ENCODE results near the gene CACNA2D3. TPM values are rescaled to one million over a fixed set of nuclear protein-coding genes. Genes with fewer than 3 reads are reported as not detected.

Gene CACNA2D3
- polyA plus RNA-seq, 1 donor from 2014 or later, result 26.2 TPM

GRCh38 chr3:54625805-54626787 lies 503.7 kb downstream of the CACNA2D3 start:
- Histone ChIP-seq H3K27me3 (ENCODE audit: insufficient read depth, low read depth, low read length) (no peaks in the 10 kb centered on the region), H3K79me2 (replicated peaks; ENCODE audit: insufficient read depth, low read length) (no peaks in the 10 kb centered on the region), H2AFZ (ENCODE audit: low read depth, low read length) (no peak overlapping the region), H3K4me2 (ENCODE audit: low read length) (no peak overlapping the region), H3F3A (ENCODE audit: insufficient read depth, low read length, poor library complexity, severe bottlenecking) (no peaks in the 10 kb centered on the region), H3K9me3 (ENCODE audit: low read length) (no peaks in the 10 kb centered on the region), H3K27ac (ENCODE audit: low read length) (no peak overlapping the region), H3K4me3 (ENCODE audit: low read length) (no peak overlapping the region), H3K9me2 (ENCODE audit: insufficient read depth, low read length) (no peaks in the 10 kb centered on the region), H4K20me1 (ENCODE audit: insufficient read depth) (no peaks in the 10 kb centered on the region), H3K36me3 (ENCODE audit: insufficient read depth, low read length) (no peaks in the 10 kb centered on the region), H3K9ac (ENCODE audit: low read length) (no peak overlapping the region)
- no peak for TF ChIP-seq TAF1 (IDR thresholded peaks at IDR 0.05; ENCODE audit: low read depth)
- no peak for TF ChIP-seq RAD21 (conservative IDR thresholded peaks at IDR 0.05)
- TF ChIP-seq REST (IDR thresholded peaks at IDR 0.05; ENCODE audit: borderline replicate concordance), result no peak
- TF ChIP-seq SMC3 (conservative IDR thresholded peaks at IDR 0.05; ENCODE audit: poor library complexity), result no peak
- TF ChIP-seq POLR2AphosphoS5 (IDR thresholded peaks at IDR 0.05), result no peak
- TF ChIP-seq CTCF (IDR thresholded peaks at IDR 0.05; ENCODE audit: poor library complexity, severe bottlenecking), result no peak
- TF ChIP-seq EP300 (conservative IDR thresholded peaks at IDR 0.05; ENCODE audit: poor library complexity, severe bottlenecking), result no peak
- no peak for TF ChIP-seq EZH2 (IDR thresholded peaks at IDR 0.05; ENCODE audit: borderline replicate concordance, insufficient read depth, low read length, poor library complexity, severe bottlenecking)
- TF ChIP-seq MXI1 (conservative IDR thresholded peaks at IDR 0.05; ENCODE audit: poor library complexity, severe bottlenecking), result no peak

GRCh38 chr3:54628888-54629441 lies 506.6 kb downstream of the CACNA2D3 start:
- H3K36me3 ChIP-seq (ENCODE audit: insufficient read depth, low read length), result no peaks in the 10 kb centered on the region
- no peaks in the 10 kb centered on the region for H3K79me2 ChIP-seq (replicated peaks; ENCODE audit: insufficient read depth, low read length)
- H4K20me1 ChIP-seq (ENCODE audit: insufficient read depth), result no peaks in the 10 kb centered on the region
- H2AFZ ChIP-seq (ENCODE audit: low read depth, low read length), result no peak overlapping the region
- no peak overlapping the region for H3K9ac ChIP-seq (ENCODE audit: low read length)
- no peaks in the 10 kb centered on the region for H3K9me3 ChIP-seq (ENCODE audit: low read length)
- H3K9me2 ChIP-seq (ENCODE audit: insufficient read depth, low read length), result no peaks in the 10 kb centered on the region
- H3K27ac ChIP-seq (ENCODE audit: low read length), result no peak overlapping the region
- no peak overlapping the region for H3K4me3 ChIP-seq (ENCODE audit: low read length)
- no peaks in the 10 kb centered on the region for H3K27me3 ChIP-seq (ENCODE audit: insufficient read depth, low read depth, low read length)
- no peaks in the 10 kb centered on the region for H3F3A ChIP-seq (ENCODE audit: insufficient read depth, low read length, poor library complexity, severe bottlenecking)
- TF ChIP-seq TAF1 (IDR thresholded peaks at IDR 0.05; ENCODE audit: low read depth) (no peak), SMC3 (conservative IDR thresholded peaks at IDR 0.05; ENCODE audit: poor library complexity) (no peak), EP300 (conservative IDR thresholded peaks at IDR 0.05; ENCODE audit: poor library complexity, severe bottlenecking) (no peak), POLR2AphosphoS5 (IDR thresholded peaks at IDR 0.05) (no peak), REST (IDR thresholded peaks at IDR 0.05; ENCODE audit: borderline replicate concordance) (no peak), MXI1 (conservative IDR thresholded peaks at IDR 0.05; ENCODE audit: poor library complexity, severe bottlenecking) (no peak), CTCF (IDR thresholded peaks at IDR 0.05; ENCODE audit: poor library complexity, severe bottlenecking) (no peak), RAD21 (conservative IDR thresholded peaks at IDR 0.05) (no peak), EZH2 (IDR thresholded peaks at IDR 0.05; ENCODE audit: borderline replicate concordance, insufficient read depth, low read length, poor library complexity, severe bottlenecking) (no peak)
- H3K4me2 ChIP-seq (ENCODE audit: low read length), result no peak overlapping the region

Data from neural cell (in vitro differentiated cells).